Endothelial cell of umbilical vein (primary cell): ENCODE data around the gene FMNL2. TPM values are rescaled to one million over a fixed set of nuclear protein-coding genes. Genes with fewer than 3 reads are reported as not detected.

ENCODE experiments used
- BruUV-seq: library from RNA; stranded (reverse); fragments of 400-500 nt; replicated peaks from 2 replicates; lab custom pipeline; 2021; lab: Mats Ljungman, UMichigan
- CTCF ChIA-PET: fragments of 300-600, 350-600 bp; sonication (Branson Sonifier 250); formaldehyde crosslinking; loops from one replicate; lab custom pipeline; 2021; ENCODE audit warnings: antibody characterized with exemption, inconsistent platforms; lab: Charles Lee
- POLR2A ChIA-PET: fragments of 300-600, 350-600 bp; sonication (Branson Sonifier 250); formaldehyde crosslinking; loops from one replicate; lab custom pipeline; 2021; ENCODE audit warnings: antibody characterized with exemption, inconsistent platforms; lab: Charles Lee
- DNase-seq: peaks from one replicate; pipeline ENCODE4 v3.0.0-alpha.2; 2011; ENCODE audit warnings: low read depth, low spot score
- FAIRE-seq: peaks from 2 replicates; lab custom pipeline; 2011; peaks lifted over from hg19 to GRCh38; lab: Jason Lieb, UNC
- H2AFZ ChIP-seq: 2 replicates; pipeline ENCODE4 v1.6.0; 2012; ENCODE audit warnings: low read depth, low read length, control low read depth, inconsistent platforms
- H3K27ac ChIP-seq: 2 replicates; pipeline ENCODE4 v1.5.1; 2011; ENCODE audit warnings: low read depth, mild to moderate bottlenecking, control low read depth, low read length, moderate library complexity; ENCODE audit not compliant: insufficient read depth
- H3K27me3 ChIP-seq, 2 experiments: 2 replicates each; pipeline versions ENCODE4 v1.6.0 to v1.6.1; 2011; ENCODE audit warnings: low read length in 2 of 2, mixed read lengths in 1 of 2; ENCODE audit not compliant: control insufficient read depth in 2 of 2, insufficient read depth in 2 of 2
- H3K36me3 ChIP-seq, 2 experiments: 2 replicates in 1 of 2; 3 replicates in 1 of 2; pipeline ENCODE4 v1.5.1; 2011; ENCODE audit warnings: low read length in 2 of 2, mild to moderate bottlenecking in 1 of 2, moderate library complexity in 1 of 2; ENCODE audit not compliant: control insufficient read depth in 2 of 2, insufficient read depth in 2 of 2; ENCODE audit errors: extremely low read depth in 1 of 2
- H3K4me1 ChIP-seq: 3 replicates; pipeline ENCODE4 v1.5.1; 2011; ENCODE audit warnings: mild to moderate bottlenecking, low read length; ENCODE audit not compliant: control insufficient read depth, insufficient read depth; ENCODE audit errors: extremely low read depth
- H3K4me2 ChIP-seq: 2 replicates; pipeline ENCODE4 v1.6.1; 2011; ENCODE audit warnings: low read length, control low read depth, mixed read lengths; ENCODE audit not compliant: insufficient read depth
- H3K4me3 ChIP-seq, 3 experiments: fragments of 200-600 bp in 1 of 3; sonication (generic), shearing (Covaris generic) in 1 of 3; replicated peaks in 1 of 3; 2 replicates each; pipeline ENCODE4 v1.5.1; 2011 to 2016; ENCODE audit warnings: control low read depth in 3 of 3, low read length in 3 of 3, mild to moderate bottlenecking in 2 of 3, inconsistent platforms in 1 of 3, low read depth in 1 of 3, moderate library complexity in 1 of 3; ENCODE audit not compliant: insufficient read depth in 1 of 3
- H3K79me2 ChIP-seq: 2 replicates; pipeline ENCODE4 v1.6.0; 2012; ENCODE audit warnings: low read length, inconsistent platforms; ENCODE audit not compliant: control insufficient read depth, insufficient read depth
- H3K9ac ChIP-seq: replicated peaks from 2 replicates; pipeline ENCODE3; 2011; ENCODE audit warnings: low read length, control low read depth; ENCODE audit not compliant: insufficient read depth; ENCODE audit errors: extremely low read depth
- H3K9me1 ChIP-seq: replicated peaks from 3 replicates; pipeline ENCODE4 v1.6.0; 2011; ENCODE audit warnings: mild to moderate bottlenecking, low read length; ENCODE audit not compliant: control insufficient read depth, insufficient read depth; ENCODE audit errors: extremely low read depth
- H3K9me3 ChIP-seq: replicated peaks from 2 replicates; pipeline ENCODE4 v1.5.1; 2012; ENCODE audit warnings: low read length, inconsistent platforms; ENCODE audit not compliant: control insufficient read depth, insufficient read depth
- H4K20me1 ChIP-seq: replicated peaks from 2 replicates; pipeline ENCODE3; 2011; ENCODE audit warnings: mild to moderate bottlenecking, low read length; ENCODE audit not compliant: control insufficient read depth, insufficient read depth; ENCODE audit errors: extremely low read depth
- CTCF ChIP-seq, 2 donors: IDR thresholded peaks; 1 replicate in 1 of 2; 2 replicates in 1 of 2; pipeline ENCODE4 v1.5.1; 2011; ENCODE audit warnings: low read length in 2 of 2, mild to moderate bottlenecking in 2 of 2, moderate library complexity in 2 of 2, control low read depth in 1 of 2, inconsistent platforms in 1 of 2, low read depth in 1 of 2; ENCODE audit not compliant: insufficient read depth in 1 of 2; ENCODE audit errors: extremely low read depth in 1 of 2
- EZH2 ChIP-seq: IDR thresholded peaks from 2 replicates; pipeline ENCODE4 v1.6.1; 2012; ENCODE audit warnings: borderline replicate concordance, low read depth, mild to moderate bottlenecking, moderate library complexity, low read length, inconsistent platforms; ENCODE audit not compliant: severe bottlenecking
- FOS ChIP-seq: IDR thresholded peaks from 2 replicates; pipeline ENCODE4 v1.6.1; 2011; ENCODE audit warnings: mild to moderate bottlenecking, low read length, moderate library complexity, borderline replicate concordance; ENCODE audit not compliant: insufficient read depth
- GATA2 ChIP-seq: IDR thresholded peaks from 2 replicates; pipeline ENCODE4 v1.7.0; 2011; ENCODE audit warnings: low read depth, mild to moderate bottlenecking, moderate library complexity, mixed read lengths, low read length; ENCODE audit not compliant: insufficient read length, insufficient read depth
- JUN ChIP-seq: IDR thresholded peaks from 2 replicates; pipeline ENCODE4 v1.6.1; 2011; ENCODE audit warnings: borderline replicate concordance, low read depth; ENCODE audit not compliant: insufficient read length, insufficient read depth
- MYC ChIP-seq: IDR thresholded peaks from one replicate; pipeline ENCODE4 v1.6.1; 2011; ENCODE audit warnings: mild to moderate bottlenecking, low read depth, low read length
- POLR2A ChIP-seq: IDR thresholded peaks from 2 replicates; pipeline ENCODE4 v1.6.1; 2012; ENCODE audit warnings: low read depth, mild to moderate bottlenecking, control low read depth, low read length
- POLR2AphosphoS5 ChIP-seq: IDR thresholded peaks from 2 replicates; pipeline ENCODE4 v1.6.1; 2012; ENCODE audit warnings: low read depth, mild to moderate bottlenecking, control low read depth, low read length, moderate library complexity; ENCODE audit not compliant: insufficient read depth
- dilution Hi-C: fragments of 300-500 bp; cut with MboI; formaldehyde crosslinking; loops from one replicate; pipeline ENCODE4 v1.15.0; 2019; ENCODE audit warnings: low sequenced_read_pairs; ENCODE audit not compliant: extremely low pct_ligation_motif_present
- intact Hi-C: fragments of 100-400 bp; cut with micrococcal nuclease; formaldehyde crosslinking; loops from one replicate; pipeline ENCODE4 v1.10.0; 2022
- polyA plus RNA-seq, 4 experiments: library from polyadenylated mRNA; depleted of rRNA in 3 of 4; stranded (reverse) in 3 of 4; unstranded in 1 of 4; fragments of >200 nt; gene quantifications; 2 replicates each; pipeline versions ENCODE4 v1.2.1 to v1.2.3, GENCODE V29; 2011 to 2012; ENCODE audit warnings: missing spikeins in 1 of 4
- total RNA-seq: library from RNA; stranded (reverse); gene quantifications from 2 replicates; pipeline ENCODE4 v1.2.3, GENCODE V29; 2021
- TF ChIP-seq, protein P1 (sequence below): IDR thresholded peaks from 2 replicates; pipeline ENCODE4 v1.6.1; 2011; ENCODE audit not compliant: insufficient read depth, insufficient read length

The FMNL2 gene
- total and polyA plus RNA-seq, 2 donors (not counting 3 experiments of a cell fraction or from before 2014, with no cell fraction given): 8.3 to 28.0 TPM

GRCh38 chr2:152630466-152630865, 295.5 kb downstream of the FMNL2 start:
- no peak for FAIRE-seq

More at GRCh38 chr2:152630466-152630865, 295.5 kb downstream of the FMNL2 start:
- H2AFZ ChIP-seq: no peak overlapping the region
- no peaks in the 10 kb centered on the region for H3K79me2 ChIP-seq
- H3K27me3 ChIP-seq: no peaks in the 10 kb centered on the region
- no peak overlapping the region for H3K4me3 ChIP-seq
- no peak overlapping the region for H3K27ac ChIP-seq
- H3K9me1 ChIP-seq: no peaks in the 10 kb centered on the region
- ChIA-PET CTCF (interaction anchor here (0.6 kb wide), 1 partner anchor 439 kb away, joined by 3 read pairs; no protein-coding TSS in a partner anchor), POLR2A (no interaction called here)
- H3K4me1 ChIP-seq: no peaks in the 10 kb centered on the region
- DNase-seq: no peak
- peaks cover 4 to 5% of the 10 kb centered on the region in 2 experiments for H3K36me3 ChIP-seq
- intact Hi-C loops: no loop called here
- H3K9me3 ChIP-seq: no peaks in the 10 kb centered on the region
- BruUV-seq: no TSS peak
- H3K4me2 ChIP-seq: no peak overlapping the region
- dilution Hi-C loops: no loop called here
- no peaks in the 10 kb centered on the region for H4K20me1 ChIP-seq
- H3K9ac ChIP-seq: no peak overlapping the region
- no peak for TF ChIP-seq POLR2AphosphoS5
- no peak for TF ChIP-seq JUN
- TF ChIP-seq, protein P1, sequence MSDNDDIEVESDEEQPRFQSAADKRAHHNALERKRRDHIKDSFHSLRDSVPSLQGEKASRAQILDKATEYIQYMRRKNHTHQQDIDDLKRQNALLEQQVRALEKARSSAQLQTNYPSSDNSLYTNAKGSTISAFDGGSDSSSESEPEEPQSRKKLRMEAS: no peak
- TF ChIP-seq FOS: no peak
- TF ChIP-seq CTCF (IDR thresholded peaks at IDR 0.05; ENCODE audit: extremely low read depth in 1 of 2, insufficient read depth in 1 of 2, low read depth in 1 of 2, low read length in 2 of 2): no peak
- no peak for TF ChIP-seq MYC
- TF ChIP-seq POLR2A: no peak
- TF ChIP-seq GATA2: no peak
- TF ChIP-seq EZH2: no peak
